ENCODE data around the gene RAB6A.

- TF ChIP-seq CTCF (IDR thresholded peaks at IDR 0.05) (no peak), POLR2A (IDR thresholded peaks at IDR 0.05) (no peak)
These were observed 110.5 kb downstream of the RAB6A start for GRCh38 chr11:73650400-73650799.
